Hair follicular keratinocyte (primary cell): Measurements from ENCODE around the gene TYW1B. TPM values are rescaled to one million over a fixed set of nuclear protein-coding genes. Genes with fewer than 3 reads are reported as not detected.

Experiments
- total RNA-seq: library from RNA; depleted of rRNA; stranded (reverse); fragments of >200 nt; gene quantifications from 2 replicates; pipeline ENCODE4 v1.2.3, GENCODE V29; 2015

The TYW1B gene
- total RNA-seq: 1.6 and 3.0 TPM in 2 replicates

DNA sequence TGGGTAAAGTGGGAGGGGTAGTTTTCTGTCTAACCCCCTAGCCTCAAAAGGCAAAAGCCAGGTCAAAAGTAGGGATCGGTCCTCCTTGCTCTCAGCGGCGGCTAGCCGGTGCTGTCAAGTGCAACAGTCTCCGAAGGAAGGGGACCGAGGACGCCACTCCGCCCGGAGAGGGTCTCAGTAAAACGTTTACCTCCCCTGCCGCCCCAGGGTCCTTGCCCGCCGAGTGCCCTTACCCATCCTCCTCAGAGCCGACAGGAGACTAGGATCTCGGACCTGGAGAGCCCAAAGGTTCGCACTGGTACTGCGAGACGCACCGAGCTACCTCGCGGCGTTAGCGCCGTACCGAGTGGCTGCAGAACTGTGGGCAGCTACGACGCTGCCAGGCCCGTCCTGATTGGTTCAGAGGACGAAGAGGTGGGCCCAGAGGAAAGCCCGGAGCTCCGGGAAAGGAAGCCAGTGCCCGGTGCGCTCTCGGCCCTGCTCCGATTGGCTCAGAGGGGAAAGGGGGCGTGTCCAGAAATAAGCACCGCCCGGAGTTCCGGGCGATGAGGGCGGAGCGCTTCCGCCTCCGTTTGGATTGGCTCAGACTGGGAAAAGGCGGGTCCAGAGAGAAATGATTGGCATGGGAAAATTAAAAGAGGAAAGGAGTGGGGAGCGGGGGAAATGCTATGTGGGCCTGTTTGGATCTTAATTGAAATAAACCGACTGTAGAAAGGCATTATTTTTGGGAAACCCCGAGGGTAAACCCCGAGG is at the start of gene TYW1B:
Gene TYW1B, minus strand, starts transcription at position 362 of the 753 bp plus-strand sequence. Its CDS starts 125 bp downstream, at position 237.

Other genes with a start within 250 kb of the TYW1B start
- gene POM121, start 96.9 kb upstream of the TYW1B start, total RNA-seq: 8.8 and 11.4 TPM in 2 replicates
- not detected in 2 replicates for gene TRIM74, start 141.3 kb upstream of the TYW1B start, total RNA-seq
- not detected in 2 replicates for gene SPDYE8, start 201.6 kb upstream of the TYW1B start, total RNA-seq
- not detected in 2 replicates for gene SPDYE11, start 229.7 kb upstream of the TYW1B start, total RNA-seq